PC-3 (cell line): ENCODE data around the gene KDM5B. TPM values are rescaled to one million over a fixed set of nuclear protein-coding genes. Genes with fewer than 3 reads are reported as not detected.
"Not testable (repeated sequence)": the region's sequence is repeated elsewhere in the genome, so short reads cannot be mapped to it uniquely, and the experiment has no call there.

ENCODE experiments used
- ATAC-seq: fragments of 200-7000 bp; cut with Tn5 transposase; 2 replicates; pipeline ENCODE4 v1.9.1; 2020; ENCODE audit warnings: mild to moderate bottlenecking, moderate library complexity
- BruUV-seq: library from RNA; stranded (reverse); fragments of 400-500 nt; replicated peaks from 2 replicates; lab custom pipeline; 2021; lab: Mats Ljungman, UMichigan
- CTCF ChIA-PET: fragments of 300-600 bp; sonication (Branson Sonifier 250); formaldehyde crosslinking; loops from one replicate; lab custom pipeline; 2022; ENCODE audit warnings: antibody characterized with exemption; lab: Charles Lee
- POLR2A ChIA-PET: fragments of 300-600 bp; sonication (Branson Sonifier 250); formaldehyde crosslinking; loops from one replicate; lab custom pipeline; 2022; ENCODE audit warnings: antibody characterized with exemption; ENCODE audit not compliant: unreplicated experiment; lab: Charles Lee
- DNase-seq: peaks from one replicate; pipeline ENCODE4 v3.0.0-alpha.2; 2015
- H2AFZ ChIP-seq: fragments of 300-600 bp; sonication (generic); 2 replicates; pipeline ENCODE4 v1.6.0; 2016; ENCODE audit warnings: antibody characterized with exemption, low read length
- H3F3A ChIP-seq: fragments of 300-600 bp; sonication (generic); one replicate; pipeline ENCODE4 v1.6.0; 2017; ENCODE audit warnings: antibody characterized with exemption, low read length, control low read depth, mild to moderate bottlenecking; ENCODE audit not compliant: unreplicated experiment
- H3K27ac ChIP-seq: fragments of 300-600 bp; sonication (generic); 2 replicates; pipeline ENCODE4 v1.5.1; 2016; ENCODE audit warnings: mild to moderate bottlenecking, low read length
- H3K27me3 ChIP-seq: fragments of 300-600 bp; sonication (generic); 2 replicates; pipeline ENCODE4 v1.6.1; 2016; ENCODE audit warnings: low read length, mixed read lengths
- H3K36me3 ChIP-seq: fragments of 300-600 bp; sonication (generic); 2 replicates; pipeline ENCODE4 v1.6.1; 2016; ENCODE audit warnings: low read depth, mixed run types, low read length, mixed read lengths
- H3K4me1 ChIP-seq: fragments of 300-600 bp; sonication (generic); 2 replicates; pipeline ENCODE4 v1.5.1; 2016; ENCODE audit warnings: low read length; ENCODE audit not compliant: insufficient read depth
- H3K4me2 ChIP-seq: fragments of 300-600 bp; sonication (generic); 2 replicates; pipeline ENCODE4 v1.6.0; 2016; ENCODE audit warnings: low read length
- H3K4me3 ChIP-seq: fragments of 300-600 bp; sonication (generic); 2 replicates; pipeline ENCODE4 v1.5.1; 2016; ENCODE audit warnings: mild to moderate bottlenecking, low read length, mixed read lengths
- H3K79me2 ChIP-seq: fragments of 300-600 bp; sonication (generic); 2 replicates; pipeline ENCODE4 v1.6.1; 2017; ENCODE audit warnings: low read length, mixed read lengths
- H3K9ac ChIP-seq: fragments of 300-600 bp; sonication (generic); 2 replicates; pipeline ENCODE4 v1.6.0; 2016; ENCODE audit warnings: mild to moderate bottlenecking, low read length
- H3K9me2 ChIP-seq: fragments of 300-600 bp; sonication (generic); replicated peaks from 2 replicates; pipeline ENCODE4 v1.6.1; 2016; ENCODE audit warnings: mixed run types, low read length, mixed read lengths
- H3K9me3 ChIP-seq: fragments of 300-600 bp; sonication (generic); 2 replicates; pipeline ENCODE4 v1.6.1; 2016; ENCODE audit warnings: low read length, mixed read lengths
- H4K20me1 ChIP-seq: fragments of 300-600 bp; sonication (generic); 2 replicates; pipeline ENCODE4 v1.6.1; 2016; ENCODE audit warnings: low read length, mixed read lengths
- CTCF ChIP-seq: fragments of 300-600 bp; sonication (generic); conservative IDR thresholded peaks from 2 replicates; pipeline ENCODE4 v1.5.1; 2017; ENCODE audit warnings: antibody characterized with exemption, low read depth, mild to moderate bottlenecking, low read length
- EZH2 ChIP-seq: fragments of 300-600 bp; sonication (generic); IDR thresholded peaks from one replicate; pipeline ENCODE4 v1.6.1; 2017; ENCODE audit warnings: antibody characterized with exemption, mild to moderate bottlenecking, low read length; ENCODE audit not compliant: unreplicated experiment
- EZH2phosphoT487 ChIP-seq: fragments of 300-600 bp; sonication (generic); IDR thresholded peaks from 2 replicates; pipeline ENCODE4 v1.6.1; 2018; ENCODE audit warnings: mild to moderate bottlenecking, antibody characterized with exemption, low read length, borderline replicate concordance
- intact Hi-C: fragments of 100-400 bp; cut with micrococcal nuclease; formaldehyde crosslinking; loops from 2 replicates; pipeline ENCODE4 v1.9.0; 2023
- total RNA-seq: library from RNA; depleted of rRNA; stranded (reverse); fragments of >200 nt; gene quantifications from 2 replicates; pipeline ENCODE4 v1.2.3, GENCODE V29; 2014

Gene KDM5B
- total RNA-seq, 1 experiment from 2014 or later = 41.4 TPM

- ChIA-PET CTCF (no interaction called here), POLR2A (interaction anchor here (0.6 kb wide), 1 partner anchor 26 kb away, joined by 4 read pairs; no protein-coding TSS in a partner anchor)
- TF ChIP-seq EZH2 (no peak), EZH2phosphoT487 (no peak), CTCF (no peak)
- Histone ChIP-seq H2AFZ (no peak overlapping the region), H3K4me3 (no peak overlapping the region), H4K20me1 (no peaks in the 10 kb centered on the region), H3K4me1 (no peaks in the 10 kb centered on the region), H3K79me2 (no peaks in the 10 kb centered on the region), H3K4me2 (no peak overlapping the region), H3K9me3 (no peaks in the 10 kb centered on the region), H3K27ac (no peak overlapping the region), H3K9ac (no peak overlapping the region), H3K36me3 (peaks cover 37% of the 10 kb centered on the region), H3K9me2 (no peaks in the 10 kb centered on the region), H3K27me3 (no peaks in the 10 kb centered on the region), H3F3A (no peaks in the 10 kb centered on the region)
- intact Hi-C loops = no loop called here
- DNase-seq (no peak), ATAC-seq (no peak)
- no TSS peak for BruUV-seq
Measured at GRCh38 chr1:202745323-202745888, 62.8 kb downstream of the KDM5B start.

GRCh38 chr1:202744770-202745169 is 63.5 kb downstream of the KDM5B start:
- H3K27me3 ChIP-seq, DNase-seq, H3K79me2 ChIP-seq, H3F3A ChIP-seq, H3K4me3 ChIP-seq, H4K20me1 ChIP-seq, intact Hi-C loops, H3K9me2 ChIP-seq, H3K9me3 ChIP-seq, H3K9ac ChIP-seq, H3K4me2 ChIP-seq, CTCF ChIA-PET, BruUV-seq, ATAC-seq, H3K27ac ChIP-seq, H3K4me1 ChIP-seq, H2AFZ ChIP-seq: not testable (repeated sequence)
- H3K36me3 ChIP-seq = peaks cover 33% of the 10 kb centered on the region
- POLR2A ChIA-PET = interaction anchor here (0.6 kb wide), 1 partner anchor 26 kb away, joined by 4 read pairs; no protein-coding TSS in a partner anchor

GRCh38 chr1:202742496-202742895 is 65.7 kb downstream of the KDM5B start:
- DNase-seq (no peak), ATAC-seq (no peak)
- Histone ChIP-seq H2AFZ (no peak overlapping the region), H3K79me2 (no peaks in the 10 kb centered on the region), H3K9me2 (no peaks in the 10 kb centered on the region), H3K36me3 (peaks cover 21% of the 10 kb centered on the region), H3F3A (no peaks in the 10 kb centered on the region), H3K9ac (no peak overlapping the region), H3K27me3 (no peaks in the 10 kb centered on the region), H3K4me2 (no peak overlapping the region), H3K9me3 (no peaks in the 10 kb centered on the region), H4K20me1 (no peaks in the 10 kb centered on the region), H3K4me3 (no peak overlapping the region), H3K4me1 (no peaks in the 10 kb centered on the region), H3K27ac (no peak overlapping the region)
- POLR2A ChIA-PET = no interaction called here
- intact Hi-C loops = no loop called here
- TF ChIP-seq EZH2phosphoT487 = no peak
- CTCF ChIA-PET = no interaction called here
- BruUV-seq = no TSS peak

- H3K36me3 ChIP-seq = peaks cover 3% of the 10 kb centered on the region; the same call in 1 of the 2 replicates
- H3K4me2 ChIP-seq = no peak overlapping the region
- no peaks in the 10 kb centered on the region for H3K4me1 ChIP-seq
- no peaks in the 10 kb centered on the region for H4K20me1 ChIP-seq
- ATAC-seq (no peak), DNase-seq (no peak)
- no peaks in the 10 kb centered on the region for H3K9me2 ChIP-seq
- no peak overlapping the region for H2AFZ ChIP-seq
- CTCF ChIA-PET = no interaction called here
- H3K27me3 ChIP-seq = no peaks in the 10 kb centered on the region
- no peaks in the 10 kb centered on the region for H3K79me2 ChIP-seq
- intact Hi-C loops = no loop called here
- H3K4me3 ChIP-seq = no peak overlapping the region
- H3F3A ChIP-seq = no peaks in the 10 kb centered on the region
- H3K9me3 ChIP-seq = no peaks in the 10 kb centered on the region
- TF ChIP-seq EZH2 (no peak), EZH2phosphoT487 (no peak), CTCF (no peak)
- H3K27ac ChIP-seq = no peak overlapping the region
- POLR2A ChIA-PET = no interaction called here
- no TSS peak for BruUV-seq
- H3K9ac ChIP-seq = no peak overlapping the region
Measured at GRCh38 chr1:202733251-202733650, 75.0 kb downstream of the KDM5B start.
